ENCODE results near the gene TTC36. TPM values are rescaled to one million over a fixed set of nuclear protein-coding genes. Genes with fewer than 3 reads are reported as not detected.
A peak's percentile ranks its signal among the peaks of the same experiment; 100 is the strongest.

Gene TTC36
- total and polyA plus RNA-seq, 2 of the 4 experiments (the other 2 are of a cell fraction), result not detected

DNA sequence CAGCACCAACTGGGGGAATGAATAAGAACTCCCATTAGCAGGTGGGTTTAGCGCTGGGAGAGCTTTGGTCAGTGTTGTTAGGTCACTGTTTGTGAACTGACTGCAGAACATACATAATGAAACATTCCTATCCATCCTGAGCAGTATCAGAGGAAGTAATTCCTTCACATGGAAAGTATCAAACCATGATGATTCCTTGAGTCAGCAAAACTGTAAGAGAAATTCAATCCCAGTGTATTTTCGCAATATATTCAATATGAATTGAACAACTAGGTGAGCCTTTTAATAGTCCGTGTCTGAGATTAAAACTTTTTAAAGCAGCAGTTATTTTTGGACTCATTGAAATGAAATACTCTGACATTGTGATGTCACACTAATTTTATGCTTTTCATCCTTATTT is 42.9 kb upstream of the TTC36 start:
- ATAC-seq (ENCODE audit: low read depth) (no peak), DNase-seq (no peak)
- no peaks in the 10 kb centered on the region for H3K27me3 ChIP-seq (ENCODE audit: control insufficient read depth, insufficient read depth, low read length)
- no peak overlapping the region for H3K27ac ChIP-seq (ENCODE audit: insufficient read depth, low read length)
- peaks cover 36% of the 10 kb centered on the region for H3K36me3 ChIP-seq (ENCODE audit: control insufficient read depth, insufficient read depth, low read length)
- no peak overlapping the region for H3K18ac ChIP-seq (ENCODE audit: low read depth, low read length)
- CTCF ChIA-PET, result no interaction called here
- H2BK120ac ChIP-seq (ENCODE audit: low read depth, low read length), result no peak overlapping the region
- no CpG with 5 or more reads among the region's 3 CpGs for WGBS, 2 experiments (ENCODE audit: extremely low coverage in 2 of 2, insufficient read length in 1 of 2)
- H3K9me1 ChIP-seq (ENCODE audit: insufficient read depth, low read length), result no peaks in the 10 kb centered on the region
- dilution Hi-C loops (cut with HindIII; ENCODE audit: low sequenced_read_pairs, unreplicated experiment), result no loop called here
- no peak overlapping the region for H3K9ac ChIP-seq (ENCODE audit: low read depth, low read length)
- peaks cover 0 to 3% of the 10 kb centered on the region in 2 experiments; a peak in 2 of 4 replicates for H3K79me1 ChIP-seq (ENCODE audit: low read depth in 1 of 2, low read length in 2 of 2)
- H4K8ac ChIP-seq (ENCODE audit: low read depth in 2 of 2, low read length in 2 of 2), result no peak overlapping the region
- no peak overlapping the region for H3K23ac ChIP-seq (ENCODE audit: low read depth, low read length)
- H2BK15ac ChIP-seq (ENCODE audit: low read depth, low read length), result no peak overlapping the region
- no peak overlapping the region for H3K4ac ChIP-seq (ENCODE audit: low read depth, low read length)
- H4K5ac ChIP-seq (ENCODE audit: low read depth, low read length), result no peak overlapping the region
- intact Hi-C loops (cut with micrococcal nuclease), result no loop called here
- H4K91ac ChIP-seq (ENCODE audit: insufficient read depth, low read depth, low read length), result no peak overlapping the region
- no peak overlapping the region for H3K4me2 ChIP-seq (ENCODE audit: low read depth, low read length)
- POLR2A ChIA-PET (ENCODE audit: unreplicated experiment), result no interaction called here
- no peaks in the 10 kb centered on the region for H3K4me1 ChIP-seq (ENCODE audit: control insufficient read depth, insufficient read depth, low read length)
- no peak overlapping the region for H2BK5ac ChIP-seq (ENCODE audit: low read depth, low read length, poor library complexity, severe bottlenecking)
- no peak overlapping the region for H3K56ac ChIP-seq (ENCODE audit: extremely low read depth, insufficient read depth, low read length)
- no TSS peak for BruUV-seq (replicated peaks)
- in situ Hi-C loops (cut with MboI; ENCODE audit: low sequenced_read_pairs), result no loop called here
- H4K20me1 ChIP-seq (ENCODE audit: insufficient read depth, low read length), result no peaks in the 10 kb centered on the region
- H2BK20ac ChIP-seq (ENCODE audit: low read depth, low read length), result no peak overlapping the region
- no peak overlapping the region for H2AK9ac ChIP-seq (replicated peaks; ENCODE audit: low read depth, low read length, poor library complexity)
- no peak for TF ChIP-seq RFX5 (IDR thresholded peaks at IDR 0.05; ENCODE audit: low read depth, low read length)
- no peak for TF ChIP-seq CEBPB (IDR thresholded peaks at IDR 0.05; ENCODE audit: low read depth, low read length)
- peak; percentile 57 for TF ChIP-seq MAFK (IDR thresholded peaks at IDR 0.05; ENCODE audit: low read depth, low read length)
- no peak for TF ChIP-seq SMC3 (IDR thresholded peaks at IDR 0.05; ENCODE audit: low read depth, low read length)
- H3K9me3 ChIP-seq (ENCODE audit: control insufficient read depth, insufficient read depth, low read length), result no peaks in the 10 kb centered on the region
- H2AFZ ChIP-seq (replicated peaks; ENCODE audit: low read length, poor library complexity), result no peak overlapping the region
- H2AK5ac ChIP-seq (ENCODE audit: low read depth, low read length), result no peak overlapping the region
- no peak overlapping the region for H3K14ac ChIP-seq (replicated peaks; ENCODE audit: low read depth, low read length)
- no peak overlapping the region for H3K4me3 ChIP-seq (ENCODE audit: insufficient read depth, low read depth, low read length)

Data from IMR-90 (cell line).